Measurements from ENCODE around the gene RAD51B.
"Not testable (repeated sequence)": the region's sequence is repeated elsewhere in the genome, so short reads cannot be mapped to it uniquely, and the experiment has no call there.

Gene RAD51B

DNA sequence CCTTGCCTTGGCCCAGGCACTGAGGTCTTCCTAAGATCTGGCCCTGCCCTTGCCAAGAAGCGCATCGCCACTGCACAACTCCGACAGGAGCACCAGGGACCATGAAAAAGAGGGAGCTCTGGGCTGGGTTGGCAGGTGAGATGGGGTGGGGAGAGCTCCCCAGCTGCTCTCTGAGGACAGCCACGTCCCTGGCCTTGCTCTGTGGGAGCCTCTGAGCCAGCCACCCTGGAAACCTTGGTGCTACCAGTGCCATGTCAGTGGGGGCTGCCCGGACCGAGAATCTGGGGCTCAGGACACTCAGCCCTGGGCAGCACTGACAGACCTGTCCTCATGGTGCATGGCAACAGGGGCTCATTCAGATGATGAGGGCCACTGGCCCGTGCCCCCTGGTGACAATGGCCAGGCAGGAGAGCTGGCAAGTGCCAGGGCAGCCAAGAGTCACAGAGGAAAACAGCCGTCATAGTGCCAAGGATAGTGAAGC is 838.5 kb downstream of the RAD51B start:
- Histone ChIP-seq H3K9ac (ENCODE audit: low read length) (no peak overlapping the region), H3K27me3 (ENCODE audit: control insufficient read depth, insufficient read depth, low read length) (no peaks in the 10 kb centered on the region), H3K9me3 (ENCODE audit: control insufficient read depth, low read depth, low read length) (no peaks in the 10 kb centered on the region), H3K4me3 (ENCODE audit: low read length) (no peak overlapping the region), H3K36me3 (ENCODE audit: control insufficient read depth, low read depth, low read length) (no peaks in the 10 kb centered on the region), H3K27ac (ENCODE audit: low read length) (no peak overlapping the region), H3K4me1 (ENCODE audit: control insufficient read depth, low read depth, low read length) (no peaks in the 10 kb centered on the region)

DNA sequence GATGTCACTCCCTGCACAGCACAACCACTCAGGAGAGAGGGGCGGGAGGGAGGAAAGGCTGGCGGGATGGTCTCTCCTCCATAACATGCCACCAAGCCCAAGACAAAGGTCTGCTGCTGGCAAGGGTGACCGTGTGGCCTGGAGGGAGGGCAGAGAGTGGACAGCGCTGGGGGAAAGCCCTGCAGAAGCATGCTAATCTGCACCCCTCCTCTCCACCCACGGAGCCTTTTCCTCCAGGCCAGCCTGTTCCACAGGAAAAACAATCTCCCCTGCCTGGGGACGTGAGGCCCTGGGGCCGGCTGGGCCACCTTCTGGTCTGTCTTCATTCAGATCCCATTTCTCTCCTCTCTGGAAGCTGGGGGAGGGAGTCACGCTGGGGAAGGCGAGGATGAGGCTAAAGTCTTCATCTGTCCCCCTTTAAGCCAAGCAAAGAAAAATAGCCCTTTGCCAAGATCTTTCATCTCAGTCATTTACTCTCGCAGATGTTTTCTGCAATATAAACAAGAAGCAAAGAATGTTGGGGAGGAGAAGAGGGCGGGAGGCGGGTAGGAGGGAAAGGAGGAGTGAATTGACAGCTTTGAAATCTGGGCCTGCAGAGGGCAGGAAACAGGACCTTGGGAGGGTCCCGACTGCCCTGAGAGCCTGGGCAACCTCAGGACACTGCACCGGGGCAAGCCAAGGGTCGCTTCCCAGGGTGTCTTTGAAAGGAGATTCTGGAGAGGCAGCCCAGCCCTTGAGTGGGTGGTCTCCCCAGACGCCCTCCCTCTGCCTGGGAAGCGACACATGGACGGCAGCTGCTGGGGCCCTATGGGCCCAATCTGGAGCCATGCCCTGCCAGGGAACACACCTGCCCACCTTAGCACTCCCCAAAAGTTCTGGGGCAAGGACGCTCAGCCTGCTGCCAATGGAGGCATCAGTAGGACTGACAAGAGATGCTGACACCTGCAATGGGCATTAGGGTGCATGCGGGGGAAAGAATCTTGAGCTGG is 839.7 kb downstream of the RAD51B start:
- Histone ChIP-seq H3K36me3 (ENCODE audit: control insufficient read depth, low read depth, low read length) (no peaks in the 10 kb centered on the region), H3K4me3 (ENCODE audit: low read length) (no peak overlapping the region), H3K4me1 (ENCODE audit: control insufficient read depth, low read depth, low read length) (peaks cover 2% of the 10 kb centered on the region), H3K27ac (ENCODE audit: low read length) (no peak overlapping the region), H3K9me3 (ENCODE audit: control insufficient read depth, low read depth, low read length) (no peaks in the 10 kb centered on the region), H3K9ac (ENCODE audit: low read length) (no peak overlapping the region), H3K27me3 (ENCODE audit: control insufficient read depth, insufficient read depth, low read length) (no peaks in the 10 kb centered on the region)

DNA sequence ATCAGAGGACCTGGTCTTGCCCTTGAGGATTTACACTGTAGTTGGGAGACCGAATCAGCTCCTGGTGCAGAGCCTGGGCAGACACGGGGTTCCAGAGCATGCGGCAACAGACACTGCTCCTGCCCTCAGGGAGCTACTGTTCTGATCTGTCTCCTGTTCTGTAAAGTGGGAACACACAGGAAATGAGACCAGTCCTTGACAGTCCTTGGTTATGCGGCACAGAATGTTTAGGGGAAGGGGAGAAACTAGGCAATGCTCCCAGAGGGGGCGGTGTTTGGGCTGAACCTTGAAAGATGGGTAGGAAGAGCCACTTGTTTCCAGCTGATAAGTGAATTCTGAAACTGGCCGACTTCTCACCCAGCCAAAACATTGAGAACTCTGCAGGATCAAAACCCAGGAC is 840.9 kb downstream of the RAD51B start:
- peaks cover 3% of the 10 kb centered on the region for H3K4me1 ChIP-seq (ENCODE audit: control insufficient read depth, low read depth, low read length)
- H3K27ac ChIP-seq (ENCODE audit: low read length) = no peak overlapping the region
- H3K27me3 ChIP-seq (ENCODE audit: control insufficient read depth, insufficient read depth, low read length) = no peaks in the 10 kb centered on the region
- no peaks in the 10 kb centered on the region for H3K9me3 ChIP-seq (ENCODE audit: control insufficient read depth, low read depth, low read length)
- H3K36me3 ChIP-seq (ENCODE audit: control insufficient read depth, low read depth, low read length) = no peaks in the 10 kb centered on the region
- H3K4me3 ChIP-seq (ENCODE audit: low read length) = no peak overlapping the region
- H3K9ac ChIP-seq (ENCODE audit: low read length) = no peak overlapping the region

DNA sequence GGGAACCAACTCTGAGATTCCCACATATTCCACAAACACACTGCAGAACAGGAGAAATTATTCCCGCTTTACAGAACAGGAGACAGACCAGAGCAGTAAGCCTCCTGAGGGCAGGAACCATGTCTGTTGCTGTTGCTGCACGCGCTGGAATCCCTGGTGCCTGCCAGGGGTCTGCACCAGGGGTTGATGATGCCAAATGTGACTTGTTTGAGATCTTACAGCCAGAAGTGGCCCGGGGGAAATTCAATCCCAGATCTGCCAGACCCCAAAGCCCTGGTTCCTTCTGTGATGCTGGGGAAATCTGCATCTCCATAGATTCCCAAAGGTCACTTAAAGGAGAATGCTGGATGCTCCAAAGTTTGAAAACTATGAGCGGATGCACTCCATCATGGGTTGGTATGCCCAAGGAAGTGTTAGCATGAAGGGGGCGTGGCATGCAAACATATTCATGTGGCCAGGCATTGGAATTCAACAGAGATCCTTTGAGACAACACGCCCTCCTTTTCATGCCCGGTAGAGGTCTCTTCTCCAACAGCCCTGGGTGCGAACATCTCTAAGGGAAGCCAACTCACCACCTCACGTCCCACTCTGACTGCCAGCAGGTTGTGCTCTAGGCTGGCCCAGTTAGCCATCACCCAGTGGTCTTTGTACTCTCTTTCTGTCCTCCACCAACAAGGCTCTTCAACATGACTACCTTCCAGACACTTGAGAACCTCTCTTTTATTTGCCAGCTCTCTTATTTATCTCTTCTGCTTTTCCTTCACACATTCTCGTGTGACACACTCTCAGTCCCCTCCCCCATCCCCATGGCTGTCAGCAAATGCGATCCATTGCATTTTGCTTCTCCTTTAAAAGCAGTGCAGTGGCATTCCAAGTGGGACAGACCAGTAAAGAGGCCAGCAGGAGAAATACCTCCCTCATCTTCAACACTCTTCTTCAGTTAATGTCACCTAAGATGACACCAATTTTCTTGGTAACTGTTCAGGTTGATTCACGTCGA is 841.9 kb downstream of the RAD51B start:
- H3K9ac ChIP-seq (ENCODE audit: low read length) = no peak overlapping the region
- H3K4me1 ChIP-seq (ENCODE audit: control insufficient read depth, low read depth, low read length) = peaks cover 3% of the 10 kb centered on the region
- no peaks in the 10 kb centered on the region for H3K27me3 ChIP-seq (ENCODE audit: control insufficient read depth, insufficient read depth, low read length)
- H3K4me3 ChIP-seq (ENCODE audit: low read length) = no peak overlapping the region
- no peak overlapping the region for H3K27ac ChIP-seq (ENCODE audit: low read length)
- H3K9me3 ChIP-seq (ENCODE audit: control insufficient read depth, low read depth, low read length) = no peaks in the 10 kb centered on the region
- no peaks in the 10 kb centered on the region for H3K36me3 ChIP-seq (ENCODE audit: control insufficient read depth, low read depth, low read length)

DNA sequence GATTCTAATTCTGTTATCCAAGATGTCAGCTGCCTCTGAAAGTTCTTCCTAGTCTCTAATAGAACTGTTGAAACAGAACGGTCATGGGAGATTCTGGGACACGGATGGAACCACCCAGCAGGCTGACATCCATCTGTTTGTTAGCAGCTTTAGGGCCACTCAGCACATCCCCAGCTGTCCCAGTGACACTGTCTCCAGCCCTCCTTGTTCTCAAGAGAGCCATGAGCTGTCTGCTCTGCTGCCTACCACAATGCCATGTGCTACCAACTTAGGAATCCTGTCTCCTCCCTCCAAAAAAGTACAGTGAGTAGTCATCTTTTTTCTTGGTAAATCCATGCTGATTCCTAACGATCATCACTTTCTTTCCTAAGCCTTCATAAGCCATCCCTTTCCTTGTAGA is 842.8 kb downstream of the RAD51B start:
- H3K4me1 ChIP-seq (ENCODE audit: control insufficient read depth, low read depth, low read length) = peaks cover 3% of the 10 kb centered on the region
- H3K36me3 ChIP-seq (ENCODE audit: control insufficient read depth, low read depth, low read length) = no peaks in the 10 kb centered on the region
- no peak overlapping the region for H3K4me3 ChIP-seq (ENCODE audit: low read length)
- H3K9me3 ChIP-seq (ENCODE audit: control insufficient read depth, low read depth, low read length) = no peaks in the 10 kb centered on the region
- no peak overlapping the region for H3K27ac ChIP-seq (ENCODE audit: low read length)
- H3K27me3 ChIP-seq (ENCODE audit: control insufficient read depth, insufficient read depth, low read length) = no peaks in the 10 kb centered on the region
- H3K9ac ChIP-seq (ENCODE audit: low read length) = no peak overlapping the region

DNA sequence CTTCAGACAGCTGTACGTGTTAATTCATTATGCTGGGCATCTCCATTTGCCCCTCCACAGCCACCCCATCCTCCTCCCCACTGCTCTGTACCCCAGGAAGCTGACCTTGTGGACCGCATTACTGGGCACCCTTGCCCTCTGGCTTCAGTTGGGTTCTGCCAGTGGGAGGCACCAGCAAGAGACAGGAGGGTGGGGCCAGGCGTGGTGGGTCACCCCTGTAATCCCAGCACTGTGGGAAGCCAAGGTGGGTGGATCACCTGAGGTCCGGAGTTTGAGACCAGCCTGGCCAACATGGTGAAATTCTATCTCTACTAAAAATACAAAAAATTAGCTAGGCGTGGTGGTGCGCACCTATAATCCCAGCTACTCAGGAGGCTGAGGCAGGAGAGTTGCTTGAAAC is 843.2 kb downstream of the RAD51B start:
- H3K4me3 ChIP-seq (ENCODE audit: low read length); H3K27me3 ChIP-seq (ENCODE audit: control insufficient read depth, insufficient read depth, low read length); H3K9ac ChIP-seq (ENCODE audit: low read length); H3K4me1 ChIP-seq (ENCODE audit: control insufficient read depth, low read depth, low read length); H3K9me3 ChIP-seq (ENCODE audit: control insufficient read depth, low read depth, low read length); H3K36me3 ChIP-seq (ENCODE audit: control insufficient read depth, low read depth, low read length); H3K27ac ChIP-seq (ENCODE audit: low read length): not testable (repeated sequence)

DNA sequence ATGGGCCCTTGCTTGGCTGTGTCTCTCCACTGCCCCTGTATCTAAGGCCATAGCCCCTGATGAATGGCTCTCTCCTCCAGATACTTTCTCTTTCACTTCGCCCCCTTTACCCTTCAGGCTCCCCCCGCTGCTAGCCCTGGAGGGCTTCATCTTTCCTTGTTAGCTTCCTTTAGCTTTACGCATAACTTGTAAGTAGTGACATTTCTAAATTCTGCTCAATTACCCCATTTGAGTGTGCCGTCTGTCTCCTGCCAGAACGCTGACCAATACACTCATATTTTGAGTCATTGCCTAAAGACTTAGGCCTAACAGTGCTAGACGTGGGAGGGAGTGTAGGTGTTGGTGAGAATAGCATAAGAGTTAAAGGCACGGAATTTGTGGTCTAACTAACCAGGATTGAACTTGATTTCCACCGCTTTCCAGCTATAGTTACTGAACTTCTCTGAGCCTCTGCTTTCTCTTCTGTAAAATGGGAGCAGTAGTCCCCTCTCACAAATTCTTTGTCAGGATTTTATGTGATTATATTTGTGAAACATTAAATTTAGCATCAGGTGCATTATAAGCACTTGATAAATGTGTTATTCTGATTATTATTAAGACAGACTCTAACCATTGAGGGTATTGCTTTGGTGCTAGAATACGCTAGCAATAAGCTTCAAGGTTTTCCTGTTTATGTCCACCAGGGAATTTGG is 844.0 kb downstream of the RAD51B start:
- no peaks in the 10 kb centered on the region for H3K36me3 ChIP-seq (ENCODE audit: control insufficient read depth, low read depth, low read length)
- H3K9ac ChIP-seq (ENCODE audit: low read length) = no peak overlapping the region
- no peaks in the 10 kb centered on the region for H3K9me3 ChIP-seq (ENCODE audit: control insufficient read depth, low read depth, low read length)
- no peak overlapping the region for H3K27ac ChIP-seq (ENCODE audit: low read length)
- H3K4me1 ChIP-seq (ENCODE audit: control insufficient read depth, low read depth, low read length) = peaks cover 3% of the 10 kb centered on the region
- no peaks in the 10 kb centered on the region for H3K27me3 ChIP-seq (ENCODE audit: control insufficient read depth, insufficient read depth, low read length)
- H3K4me3 ChIP-seq (ENCODE audit: low read length) = no peak overlapping the region

DNA sequence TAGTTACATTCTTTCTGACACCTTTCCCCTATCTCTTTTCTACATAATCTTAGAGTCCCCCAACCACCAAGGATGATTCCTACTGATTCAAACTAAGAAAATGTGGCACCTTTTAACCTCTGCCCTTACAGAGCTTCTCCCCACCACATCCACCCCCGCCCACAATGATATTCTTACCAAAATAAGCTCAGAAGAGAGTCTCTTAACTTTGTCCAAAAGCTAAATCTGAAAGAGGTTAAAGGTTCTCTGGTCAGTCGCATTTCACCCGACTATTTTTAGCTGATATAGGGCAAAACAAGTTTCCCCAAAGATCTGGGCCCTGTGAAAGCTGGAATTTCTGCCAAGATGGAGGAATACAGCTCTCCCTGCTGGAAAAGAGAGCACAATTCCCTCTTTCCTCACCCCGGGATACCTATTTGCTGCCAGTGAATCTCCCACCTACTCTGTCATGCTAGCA is 844.7 kb downstream of the RAD51B start:
- H3K9me3 ChIP-seq (ENCODE audit: control insufficient read depth, low read depth, low read length) = no peaks in the 10 kb centered on the region
- no peak overlapping the region for H3K27ac ChIP-seq (ENCODE audit: low read length)
- H3K9ac ChIP-seq (ENCODE audit: low read length) = no peak overlapping the region
- H3K27me3 ChIP-seq (ENCODE audit: control insufficient read depth, insufficient read depth, low read length) = no peaks in the 10 kb centered on the region
- peaks cover 3% of the 10 kb centered on the region for H3K4me1 ChIP-seq (ENCODE audit: control insufficient read depth, low read depth, low read length)
- H3K36me3 ChIP-seq (ENCODE audit: control insufficient read depth, low read depth, low read length) = no peaks in the 10 kb centered on the region
- H3K4me3 ChIP-seq (ENCODE audit: low read length) = no peak overlapping the region

DNA sequence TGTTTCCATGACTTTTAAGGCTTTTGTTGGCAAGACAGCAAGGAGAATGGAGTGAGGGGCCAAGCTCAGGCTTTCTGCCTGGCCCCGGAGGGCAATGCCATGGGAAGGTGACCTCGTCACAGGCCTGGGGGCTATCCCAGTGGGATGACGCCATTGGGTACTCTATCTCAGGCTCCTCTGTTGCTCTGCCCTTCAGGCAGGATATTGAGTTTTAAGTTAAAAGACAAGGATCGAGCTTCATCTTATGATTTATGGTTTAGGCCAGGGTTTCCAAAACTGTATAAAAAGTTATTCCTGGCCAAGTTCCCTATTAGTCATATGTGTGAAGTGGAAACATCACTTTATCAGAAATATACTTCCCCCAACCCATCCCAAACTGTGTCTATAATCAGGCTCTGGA is 845.6 kb downstream of the RAD51B start:
- Histone ChIP-seq H3K27ac (ENCODE audit: low read length) (no peak overlapping the region), H3K4me3 (ENCODE audit: low read length) (no peak overlapping the region)

DNA sequence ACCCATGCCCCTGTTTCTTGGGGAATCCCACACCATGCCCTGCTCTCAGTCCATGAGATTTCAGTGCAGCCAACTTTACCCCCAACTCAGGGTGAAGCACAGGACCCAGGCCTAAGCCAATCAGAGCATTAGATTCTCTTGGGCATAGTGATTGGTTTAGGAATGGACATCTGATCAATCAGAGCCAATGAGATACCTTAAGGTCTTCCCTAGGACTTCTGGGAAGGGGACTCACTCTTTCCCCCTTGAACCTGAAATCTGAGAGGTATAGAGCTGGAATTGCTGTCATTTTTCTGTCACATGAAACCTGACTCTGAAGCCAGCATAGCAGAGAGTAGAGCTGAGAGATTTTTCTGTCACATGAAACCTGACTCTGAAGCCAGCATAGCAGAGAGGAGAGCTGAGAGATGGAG is 846.2 kb downstream of the RAD51B start:
- H3K9ac ChIP-seq (ENCODE audit: low read length) = no peak overlapping the region

More for the DNA sequence above, 845.6 kb downstream of the RAD51B start:
- no peaks in the 10 kb centered on the region for H3K9me3 ChIP-seq (ENCODE audit: control insufficient read depth, low read depth, low read length)
- H3K9ac ChIP-seq (ENCODE audit: low read length) = no peak overlapping the region
- no peaks in the 10 kb centered on the region for H3K27me3 ChIP-seq (ENCODE audit: control insufficient read depth, insufficient read depth, low read length)
- no peaks in the 10 kb centered on the region for H3K36me3 ChIP-seq (ENCODE audit: control insufficient read depth, low read depth, low read length)
- H3K4me1 ChIP-seq (ENCODE audit: control insufficient read depth, low read depth, low read length) = peaks cover 3% of the 10 kb centered on the region

DNA sequence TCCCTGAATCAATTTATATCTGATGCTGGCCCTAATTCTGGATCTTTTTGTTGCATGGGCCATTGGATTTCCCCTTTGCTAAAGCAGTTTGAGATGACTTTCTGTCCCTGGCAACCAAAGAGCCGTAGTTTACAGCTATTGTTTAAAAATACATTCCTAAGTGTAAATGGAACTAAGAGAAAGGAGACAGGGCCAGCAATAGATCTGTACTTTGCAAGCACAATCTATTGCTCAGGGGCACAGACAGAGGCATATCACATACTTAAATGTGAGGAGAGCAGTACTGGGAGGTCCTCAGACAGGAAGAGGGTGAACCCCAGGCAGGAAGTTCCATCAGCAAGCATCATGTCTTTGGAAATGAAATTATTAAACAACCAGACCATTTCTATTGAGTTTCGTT is 846.7 kb downstream of the RAD51B start:
- H3K27ac ChIP-seq (ENCODE audit: low read length) = no peak overlapping the region
- H3K4me1 ChIP-seq (ENCODE audit: control insufficient read depth, low read depth, low read length) = peaks cover 3% of the 10 kb centered on the region
- H3K4me3 ChIP-seq (ENCODE audit: low read length) = no peak overlapping the region
- no peaks in the 10 kb centered on the region for H3K9me3 ChIP-seq (ENCODE audit: control insufficient read depth, low read depth, low read length)
- H3K9ac ChIP-seq (ENCODE audit: low read length) = no peak overlapping the region
- H3K36me3 ChIP-seq (ENCODE audit: control insufficient read depth, low read depth, low read length) = no peaks in the 10 kb centered on the region
- no peaks in the 10 kb centered on the region for H3K27me3 ChIP-seq (ENCODE audit: control insufficient read depth, insufficient read depth, low read length)

More for the DNA sequence above, 846.2 kb downstream of the RAD51B start:
- H3K36me3 ChIP-seq (ENCODE audit: control insufficient read depth, low read depth, low read length) = no peaks in the 10 kb centered on the region
- H3K9me3 ChIP-seq (ENCODE audit: control insufficient read depth, low read depth, low read length) = no peaks in the 10 kb centered on the region
- H3K27ac ChIP-seq (ENCODE audit: low read length) = no peak overlapping the region
- peaks cover 3% of the 10 kb centered on the region for H3K4me1 ChIP-seq (ENCODE audit: control insufficient read depth, low read depth, low read length)
- no peaks in the 10 kb centered on the region for H3K27me3 ChIP-seq (ENCODE audit: control insufficient read depth, insufficient read depth, low read length)
- H3K4me3 ChIP-seq (ENCODE audit: low read length) = no peak overlapping the region

All from iPS-18a (cell line).